ENCODE measurements around the gene HSD11B1. TPM values are rescaled to one million over a fixed set of nuclear protein-coding genes. Genes with fewer than 3 reads are reported as not detected.

The HSD11B1 gene
- total RNA-seq, 1 donor from 2014 or later, result not detected

DNA sequence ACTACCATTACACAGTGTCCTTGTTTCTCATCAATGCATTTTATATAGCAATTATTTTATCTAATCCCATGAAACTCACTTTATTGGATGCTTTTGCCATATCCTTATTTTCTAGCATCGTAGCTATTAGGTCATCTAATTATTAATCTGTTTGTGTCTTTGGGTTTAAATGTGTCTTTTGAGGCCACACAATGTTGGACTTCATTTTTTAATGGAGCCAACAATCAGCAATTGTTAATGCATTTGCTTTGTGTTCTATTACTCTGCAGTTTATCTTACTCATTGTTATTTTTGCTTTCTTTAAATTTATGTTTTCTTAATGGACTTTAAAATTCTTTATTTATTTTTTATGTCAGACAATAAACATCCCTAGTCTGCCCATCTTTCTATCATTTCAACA is 1.8 kb upstream of the HSD11B1 start:
- no peaks in the 10 kb centered on the region for H3K9me3 Mint-ChIP-seq
- H3K36me3 Mint-ChIP-seq (ENCODE audit: low read depth), result no peaks in the 10 kb centered on the region
- H3K4me1 Mint-ChIP-seq, result no peaks in the 10 kb centered on the region
- peaks cover 38% of the 10 kb centered on the region for H3K27me3 Mint-ChIP-seq (ENCODE audit: low read depth)
- no peak for DNase-seq (ENCODE audit: low read depth, low spot score)
- TF ChIP-seq, protein P1, sequence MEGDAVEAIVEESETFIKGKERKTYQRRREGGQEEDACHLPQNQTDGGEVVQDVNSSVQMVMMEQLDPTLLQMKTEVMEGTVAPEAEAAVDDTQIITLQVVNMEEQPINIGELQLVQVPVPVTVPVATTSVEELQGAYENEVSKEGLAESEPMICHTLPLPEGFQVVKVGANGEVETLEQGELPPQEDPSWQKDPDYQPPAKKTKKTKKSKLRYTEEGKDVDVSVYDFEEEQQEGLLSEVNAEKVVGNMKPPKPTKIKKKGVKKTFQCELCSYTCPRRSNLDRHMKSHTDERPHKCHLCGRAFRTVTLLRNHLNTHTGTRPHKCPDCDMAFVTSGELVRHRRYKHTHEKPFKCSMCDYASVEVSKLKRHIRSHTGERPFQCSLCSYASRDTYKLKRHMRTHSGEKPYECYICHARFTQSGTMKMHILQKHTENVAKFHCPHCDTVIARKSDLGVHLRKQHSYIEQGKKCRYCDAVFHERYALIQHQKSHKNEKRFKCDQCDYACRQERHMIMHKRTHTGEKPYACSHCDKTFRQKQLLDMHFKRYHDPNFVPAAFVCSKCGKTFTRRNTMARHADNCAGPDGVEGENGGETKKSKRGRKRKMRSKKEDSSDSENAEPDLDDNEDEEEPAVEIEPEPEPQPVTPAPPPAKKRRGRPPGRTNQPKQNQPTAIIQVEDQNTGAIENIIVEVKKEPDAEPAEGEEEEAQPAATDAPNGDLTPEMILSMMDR (conservative IDR thresholded peaks at IDR 0.05), result no peak
- H3K4me3 Mint-ChIP-seq, result no peak overlapping the region
- H3K27ac Mint-ChIP-seq (ENCODE audit: unreplicated experiment), result no peak overlapping the region

DNA sequence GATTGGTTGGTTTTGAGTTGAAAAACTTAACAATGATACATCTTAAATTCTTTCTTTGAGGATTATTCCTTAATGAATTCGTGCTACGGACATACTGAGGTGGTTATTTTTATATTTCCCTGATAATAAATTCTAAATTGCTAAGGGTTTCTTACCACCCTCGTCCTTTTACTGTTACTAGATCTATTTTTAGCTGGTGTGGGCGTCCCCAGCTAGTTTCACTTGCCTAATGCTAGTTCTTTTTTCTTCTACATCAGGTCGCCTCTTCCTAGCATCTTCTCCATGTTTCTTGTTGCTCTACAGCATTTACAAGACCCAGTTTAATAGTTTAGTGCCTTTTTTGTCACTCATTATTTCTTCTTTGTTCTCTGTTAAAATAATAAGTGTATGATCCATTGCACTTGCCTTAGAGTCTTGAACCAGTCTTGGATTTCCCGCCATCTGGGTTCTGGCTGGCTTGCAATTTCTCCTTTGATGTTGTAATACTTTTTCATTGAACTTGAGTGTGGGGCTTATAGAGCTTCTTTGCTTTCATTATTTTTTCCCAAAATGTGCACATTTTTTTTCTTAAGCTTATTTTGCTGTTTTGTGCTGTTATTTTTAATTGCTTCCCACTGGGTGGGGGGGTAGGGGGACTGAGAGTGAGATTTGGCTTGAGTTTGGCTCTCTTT is 677 bp upstream of the HSD11B1 start:
- no peaks in the 10 kb centered on the region for H3K9me3 Mint-ChIP-seq
- H3K27me3 Mint-ChIP-seq (ENCODE audit: low read depth), result peaks cover 31% of the 10 kb centered on the region
- DNase-seq (ENCODE audit: low read depth, low spot score), result no peak
- no peak overlapping the region for H3K4me3 Mint-ChIP-seq
- no peaks in the 10 kb centered on the region for H3K36me3 Mint-ChIP-seq (ENCODE audit: low read depth)
- TF ChIP-seq, protein P1 (conservative IDR thresholded peaks at IDR 0.05), result no peak
- no peak overlapping the region for H3K27ac Mint-ChIP-seq (ENCODE audit: unreplicated experiment)
- H3K4me1 Mint-ChIP-seq, result no peaks in the 10 kb centered on the region

DNA sequence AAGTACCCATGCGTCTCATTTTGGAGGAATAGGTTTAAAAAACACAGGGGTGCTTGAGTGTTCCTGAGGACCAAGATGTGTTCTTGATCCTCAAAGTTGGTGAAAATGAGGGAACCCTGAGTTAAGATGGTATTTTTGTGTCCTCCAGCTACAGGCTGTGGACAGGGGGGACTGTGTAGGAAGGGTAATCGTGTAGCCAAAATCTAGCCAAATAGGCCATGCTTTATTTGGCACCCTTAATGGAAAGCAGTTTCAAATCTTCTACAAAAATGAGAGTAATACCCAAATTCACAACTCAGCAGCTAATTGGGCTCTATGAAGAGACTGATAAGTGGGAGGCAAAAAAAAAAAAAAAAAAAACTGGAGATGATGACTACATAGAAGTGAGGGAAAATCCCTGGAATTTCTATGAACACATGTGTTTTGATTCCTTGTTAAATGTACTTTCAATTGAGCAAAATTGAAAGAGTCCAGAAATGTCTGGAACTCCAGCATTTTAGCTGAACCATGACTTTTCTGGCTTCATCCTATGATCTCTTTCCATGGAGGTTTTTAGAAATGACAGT is 470 bp downstream of the HSD11B1 start:
- TF ChIP-seq, protein P1 (conservative IDR thresholded peaks at IDR 0.05), result no peak

DNA sequence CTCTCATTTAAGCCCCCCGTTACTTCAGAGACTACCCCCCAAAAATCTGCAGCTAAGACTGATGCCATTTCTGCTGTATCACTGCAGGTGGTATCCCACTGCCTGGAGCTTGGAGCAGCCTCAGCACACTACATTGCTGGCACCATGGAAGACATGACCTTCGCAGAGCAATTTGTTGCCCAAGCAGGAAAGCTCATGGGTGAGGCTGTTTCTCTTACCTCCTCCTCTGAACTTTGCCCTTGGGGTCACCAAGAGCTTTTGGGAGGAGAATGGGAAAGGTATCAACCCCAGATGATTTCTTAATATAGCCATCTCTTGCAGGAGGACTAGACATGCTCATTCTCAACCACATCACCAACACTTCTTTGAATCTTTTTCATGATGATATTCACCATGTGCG is 2.0 kb downstream of the HSD11B1 start:
- H3K9me3 Mint-ChIP-seq, result no peaks in the 10 kb centered on the region
- peaks cover 31% of the 10 kb centered on the region for H3K27me3 Mint-ChIP-seq (ENCODE audit: low read depth)
- no peak for DNase-seq (ENCODE audit: low read depth, low spot score)
- H3K4me3 Mint-ChIP-seq, result no peak overlapping the region
- TF ChIP-seq, protein P1 (conservative IDR thresholded peaks at IDR 0.05), result no peak
- H3K27ac Mint-ChIP-seq (ENCODE audit: unreplicated experiment), result no peak overlapping the region
- no peaks in the 10 kb centered on the region for H3K4me1 Mint-ChIP-seq
- no peaks in the 10 kb centered on the region for H3K36me3 Mint-ChIP-seq (ENCODE audit: low read depth)

More for the DNA sequence above, 470 bp downstream of the HSD11B1 start:
- no peak for DNase-seq (ENCODE audit: low read depth, low spot score)
- H3K4me3 Mint-ChIP-seq, result no peak overlapping the region
- H3K36me3 Mint-ChIP-seq (ENCODE audit: low read depth), result no peaks in the 10 kb centered on the region
- no peaks in the 10 kb centered on the region for H3K4me1 Mint-ChIP-seq
- H3K27me3 Mint-ChIP-seq (ENCODE audit: low read depth), result peaks cover 34% of the 10 kb centered on the region
- no peaks in the 10 kb centered on the region for H3K9me3 Mint-ChIP-seq
- H3K27ac Mint-ChIP-seq (ENCODE audit: unreplicated experiment), result no peak overlapping the region

DNA sequence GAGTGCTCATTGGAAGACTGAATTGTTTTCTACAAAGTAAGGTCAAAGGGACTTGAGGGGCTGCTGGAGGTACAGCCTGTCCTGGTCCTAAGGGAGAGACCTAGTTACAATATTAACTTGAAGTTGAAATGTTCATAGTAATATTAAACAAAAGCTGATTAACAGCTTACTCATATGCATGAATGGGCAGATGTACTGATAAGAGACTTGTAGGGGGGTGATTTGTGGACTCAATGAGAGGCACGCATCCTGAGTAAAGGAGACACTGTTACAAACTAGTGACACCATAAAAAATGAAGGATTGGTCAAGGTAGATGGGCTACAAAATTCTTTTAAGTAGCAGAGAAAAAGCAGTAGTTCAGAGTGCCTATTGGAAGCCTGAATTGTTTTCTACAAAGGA is 2.7 kb downstream of the HSD11B1 start:
- DNase-seq (ENCODE audit: low read depth, low spot score), result no peak
- Mint-ChIP-seq H3K27me3 (ENCODE audit: low read depth) (peaks cover 28% of the 10 kb centered on the region), H3K4me3 (no peak overlapping the region), H3K9me3 (no peaks in the 10 kb centered on the region), H3K36me3 (ENCODE audit: low read depth) (no peaks in the 10 kb centered on the region), H3K4me1 (no peaks in the 10 kb centered on the region), H3K27ac (ENCODE audit: unreplicated experiment) (no peak overlapping the region)
- TF ChIP-seq, protein P1 (conservative IDR thresholded peaks at IDR 0.05), result no peak
